Measurements from ENCODE around the gene AFTPH. TPM values are rescaled to one million over a fixed set of nuclear protein-coding genes. Genes with fewer than 3 reads are reported as not detected.

Gene AFTPH
- total RNA-seq, 1 experiment from 2014 or later: 13.5 TPM

DNA sequence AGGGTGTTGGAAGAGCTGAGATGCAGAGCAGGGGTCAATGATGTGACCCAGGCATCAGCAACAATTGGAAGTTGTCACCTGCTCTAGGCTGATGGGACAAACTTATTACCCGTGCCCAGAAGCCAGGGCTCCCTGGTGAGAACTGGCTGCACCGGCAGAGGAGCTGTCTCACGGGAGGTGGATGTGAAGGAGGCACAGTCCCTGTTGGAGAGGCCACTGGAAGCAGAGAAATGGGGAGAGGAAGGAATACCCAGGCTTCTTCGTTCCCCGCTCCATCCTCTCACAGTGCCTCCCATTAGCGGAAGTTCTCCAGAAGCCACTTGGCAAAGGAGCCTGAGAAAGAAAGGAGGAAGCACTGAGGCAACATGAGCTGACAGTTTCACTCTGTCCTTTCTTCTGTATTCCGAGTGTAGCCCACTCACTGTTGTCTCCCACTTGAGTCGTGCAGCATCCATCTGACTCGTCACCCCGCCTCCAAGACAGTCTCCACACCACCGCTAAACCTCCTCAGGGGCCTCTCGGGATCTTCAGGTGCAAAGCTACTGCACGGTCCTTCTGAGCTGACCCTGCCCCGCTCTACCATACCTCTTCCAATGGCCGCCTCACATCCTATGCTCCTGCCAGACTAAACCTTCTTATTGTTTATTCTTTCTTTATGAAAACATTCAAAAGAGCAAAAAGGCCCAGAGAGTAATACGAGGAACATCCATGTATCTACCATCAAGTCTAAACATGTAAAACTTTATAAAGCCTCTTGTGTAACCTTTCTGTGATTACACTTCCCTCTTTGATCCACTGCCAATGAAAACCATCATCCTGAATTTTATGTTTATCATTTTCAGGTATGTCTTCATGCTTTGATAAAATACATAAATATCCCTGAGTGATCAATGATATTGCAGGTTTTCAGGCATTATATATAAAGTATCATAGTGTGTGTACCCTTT, 19.1 kb upstream of the AFTPH start:
- no peak overlapping the region for H3K27ac Mint-ChIP-seq
- Histone ChIP-seq H4K20me1 (ENCODE audit: control insufficient read depth, insufficient read depth, insufficient read length) (no peaks in the 10 kb centered on the region), H4K5ac (ENCODE audit: insufficient read length, low read depth, low read length) (no peak overlapping the region), H3K23me2 (ENCODE audit: insufficient read length, low read depth, low read length, poor library complexity, severe bottlenecking) (no peaks in the 10 kb centered on the region), H2BK120ac (ENCODE audit: low read depth, low read length, poor library complexity, severe bottlenecking) (no peak overlapping the region), H2AFZ (ENCODE audit: low read length) (no peak overlapping the region), H3K4ac (ENCODE audit: low read depth, low read length) (no peak overlapping the region), H3K27me3 (ENCODE audit: insufficient read depth, low read length) (no peaks in the 10 kb centered on the region), H2BK20ac (ENCODE audit: low read depth, low read length, poor library complexity, severe bottlenecking) (no peak overlapping the region), H3K4me1 (ENCODE audit: insufficient read depth, low read length) (no peaks in the 10 kb centered on the region), H4K91ac (ENCODE audit: insufficient read length, low read depth, low read length) (no peak overlapping the region), H3K9ac (ENCODE audit: extremely low read depth, insufficient read length, low read length) (no peak overlapping the region), H3K9me3 (ENCODE audit: control insufficient read depth, low read depth, low read length) (no peaks in the 10 kb centered on the region), H3K18ac (ENCODE audit: insufficient read length, low read depth, low read length) (no peak overlapping the region), H3K4me2 (ENCODE audit: insufficient read depth, insufficient read length, low read length) (no peak overlapping the region), H2AK5ac (ENCODE audit: insufficient read length, low read length) (no peak overlapping the region), H3K27ac (ENCODE audit: insufficient read length, low read depth, low read length) (no peak overlapping the region), H3K79me2 (ENCODE audit: insufficient read depth, low read length) (no peaks in the 10 kb centered on the region), H3K14ac (ENCODE audit: insufficient read depth, low read length) (no peak overlapping the region), H3K56ac (ENCODE audit: insufficient read length, low read depth, low read length) (no peak overlapping the region), H2BK12ac (ENCODE audit: insufficient read length, low read depth, low read length) (no peak overlapping the region), H3K23ac (ENCODE audit: insufficient read length, low read depth, low read length) (no peak overlapping the region), H2BK5ac (ENCODE audit: insufficient read length, low read length) (no peak overlapping the region), H2BK15ac (ENCODE audit: low read depth, low read length) (no peak overlapping the region), H4K8ac (replicated peaks; ENCODE audit: insufficient read length, low read depth, low read length) (no peak overlapping the region), H3K79me1 (ENCODE audit: insufficient read depth, low read depth, low read length, poor library complexity, severe bottlenecking) (no peaks in the 10 kb centered on the region), H3T11ph (ENCODE audit: low read length) (no peak overlapping the region)
- no peaks in the 10 kb centered on the region; the same call in 1 of the 2 replicates for H3K27me3 Mint-ChIP-seq (ENCODE audit: low read depth)
- H3K4me1 Mint-ChIP-seq: peaks cover 0 to under 1% of the 10 kb centered on the region in 2 experiments; a peak in 1 of 4 replicates
- H3K9me3 Mint-ChIP-seq: peaks cover 0 to 3% of the 10 kb centered on the region in 2 experiments; a peak in 2 of 5 replicates
- no peak for DNase-seq
- no CpG with 5 or more reads among the region's 16 CpGs for WGBS (ENCODE audit: extremely low coverage, insufficient read length, low lambda C conversion rate)
- TF ChIP-seq CTCF (conservative IDR thresholded peaks at IDR 0.05): no peak
- H3K4me3 Mint-ChIP-seq: no peak overlapping the region
- no peaks in the 10 kb centered on the region for H3K36me3 Mint-ChIP-seq (ENCODE audit: insufficient read depth in 1 of 3, low read depth in 3 of 3)

All from H9 (cell line).